NCI-H1694 (cell line): ENCODE results near the gene KRTAP10-2.

Source experiments
- DNase-seq: peaks from one replicate; lab custom pipeline; 2025; lab: John Stamatoyannopoulos, UW

Gene KRTAP10-2

GRCh38 chr21:44526096-44526997, 25.0 kb downstream of the KRTAP10-2 start:
- DNase-seq = no peak

- DNase-seq = no peak
Measured at GRCh38 chr21:44525391-44526095, 25.8 kb downstream of the KRTAP10-2 start.

- DNase-seq = no peak
Measured at GRCh38 chr21:44524414-44525371, 26.6 kb downstream of the KRTAP10-2 start.

GRCh38 chr21:44523567-44524413, 27.5 kb downstream of the KRTAP10-2 start:
- DNase-seq = no peak

- no peak for DNase-seq
Measured at GRCh38 chr21:44522753-44523204, 28.5 kb downstream of the KRTAP10-2 start.

GRCh38 chr21:44521928-44522752, 29.2 kb downstream of the KRTAP10-2 start:
- DNase-seq = no peak

- DNase-seq = no peak
Measured at GRCh38 chr21:44521301-44521927, 29.9 kb downstream of the KRTAP10-2 start.

GRCh38 chr21:44520326-44521300, 30.7 kb downstream of the KRTAP10-2 start:
- no peak for DNase-seq

- DNase-seq = no peak
Measured at GRCh38 chr21:44519346-44520325, 31.7 kb downstream of the KRTAP10-2 start.

- no peak for DNase-seq
Measured at GRCh38 chr21:44518686-44519085, 32.6 kb downstream of the KRTAP10-2 start.

GRCh38 chr21:44517175-44517899, 34.0 kb downstream of the KRTAP10-2 start:
- DNase-seq = no peak

- no peak for DNase-seq
Measured at GRCh38 chr21:44516828-44517174, 34.5 kb downstream of the KRTAP10-2 start.

GRCh38 chr21:44516342-44516741, 35.0 kb downstream of the KRTAP10-2 start:
- no peak for DNase-seq

GRCh38 chr21:44515359-44516165, 35.7 kb downstream of the KRTAP10-2 start:
- DNase-seq = no peak

- DNase-seq = no peak
Measured at GRCh38 chr21:44514746-44515358, 36.5 kb downstream of the KRTAP10-2 start.
